GM12873 (cell line): Measurements from ENCODE around the gene KIF9.

Source experiments
- TF ChIP-seq, protein P1 (sequence below): IDR thresholded peaks from 2 replicates; pipeline ENCODE4 v1.5.1; 2012; ENCODE audit warnings: low read depth, mild to moderate bottlenecking, moderate library complexity, low read length, control low read depth; ENCODE audit not compliant: insufficient read depth; ENCODE audit errors: missing control alignments

Gene KIF9

DNA sequence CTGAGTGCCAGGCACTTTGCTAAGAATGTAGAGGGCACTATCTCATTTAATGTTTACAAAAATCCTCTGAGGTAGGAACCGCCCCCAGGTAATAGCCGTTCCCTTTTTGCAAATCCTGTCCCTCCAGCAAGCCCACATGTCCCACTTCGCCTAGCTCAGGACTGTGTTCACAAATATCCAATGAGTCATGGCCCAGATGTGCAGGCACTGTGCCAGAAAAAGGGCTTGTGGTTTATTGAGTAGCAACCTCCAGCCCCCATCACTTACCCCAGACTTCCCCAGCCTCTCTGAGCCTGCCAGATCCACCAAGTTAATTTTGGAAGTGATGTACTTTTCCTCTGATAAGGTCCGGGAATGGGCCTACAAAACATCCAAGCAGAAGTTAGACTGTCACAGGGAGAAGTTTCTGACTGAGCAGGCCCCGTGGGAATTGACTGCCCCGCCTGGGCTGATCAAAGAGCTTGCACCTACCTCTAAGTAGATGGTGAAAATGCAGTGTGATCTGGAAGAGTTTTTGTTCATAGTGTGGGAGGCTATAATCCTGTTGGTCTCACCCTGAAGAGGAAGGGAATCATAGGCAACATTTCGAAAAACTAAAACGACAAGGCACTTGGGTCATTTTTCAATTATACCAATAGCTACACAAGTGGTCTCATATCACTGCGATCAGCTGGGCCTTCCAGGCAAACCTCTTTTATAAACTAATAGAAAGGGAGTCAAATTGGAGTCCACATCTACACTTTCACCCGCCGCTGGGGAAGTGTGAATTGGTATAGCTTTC, 15.7 kb downstream of the KIF9 start:
- TF ChIP-seq, protein P1, sequence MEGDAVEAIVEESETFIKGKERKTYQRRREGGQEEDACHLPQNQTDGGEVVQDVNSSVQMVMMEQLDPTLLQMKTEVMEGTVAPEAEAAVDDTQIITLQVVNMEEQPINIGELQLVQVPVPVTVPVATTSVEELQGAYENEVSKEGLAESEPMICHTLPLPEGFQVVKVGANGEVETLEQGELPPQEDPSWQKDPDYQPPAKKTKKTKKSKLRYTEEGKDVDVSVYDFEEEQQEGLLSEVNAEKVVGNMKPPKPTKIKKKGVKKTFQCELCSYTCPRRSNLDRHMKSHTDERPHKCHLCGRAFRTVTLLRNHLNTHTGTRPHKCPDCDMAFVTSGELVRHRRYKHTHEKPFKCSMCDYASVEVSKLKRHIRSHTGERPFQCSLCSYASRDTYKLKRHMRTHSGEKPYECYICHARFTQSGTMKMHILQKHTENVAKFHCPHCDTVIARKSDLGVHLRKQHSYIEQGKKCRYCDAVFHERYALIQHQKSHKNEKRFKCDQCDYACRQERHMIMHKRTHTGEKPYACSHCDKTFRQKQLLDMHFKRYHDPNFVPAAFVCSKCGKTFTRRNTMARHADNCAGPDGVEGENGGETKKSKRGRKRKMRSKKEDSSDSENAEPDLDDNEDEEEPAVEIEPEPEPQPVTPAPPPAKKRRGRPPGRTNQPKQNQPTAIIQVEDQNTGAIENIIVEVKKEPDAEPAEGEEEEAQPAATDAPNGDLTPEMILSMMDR, result no peak

DNA sequence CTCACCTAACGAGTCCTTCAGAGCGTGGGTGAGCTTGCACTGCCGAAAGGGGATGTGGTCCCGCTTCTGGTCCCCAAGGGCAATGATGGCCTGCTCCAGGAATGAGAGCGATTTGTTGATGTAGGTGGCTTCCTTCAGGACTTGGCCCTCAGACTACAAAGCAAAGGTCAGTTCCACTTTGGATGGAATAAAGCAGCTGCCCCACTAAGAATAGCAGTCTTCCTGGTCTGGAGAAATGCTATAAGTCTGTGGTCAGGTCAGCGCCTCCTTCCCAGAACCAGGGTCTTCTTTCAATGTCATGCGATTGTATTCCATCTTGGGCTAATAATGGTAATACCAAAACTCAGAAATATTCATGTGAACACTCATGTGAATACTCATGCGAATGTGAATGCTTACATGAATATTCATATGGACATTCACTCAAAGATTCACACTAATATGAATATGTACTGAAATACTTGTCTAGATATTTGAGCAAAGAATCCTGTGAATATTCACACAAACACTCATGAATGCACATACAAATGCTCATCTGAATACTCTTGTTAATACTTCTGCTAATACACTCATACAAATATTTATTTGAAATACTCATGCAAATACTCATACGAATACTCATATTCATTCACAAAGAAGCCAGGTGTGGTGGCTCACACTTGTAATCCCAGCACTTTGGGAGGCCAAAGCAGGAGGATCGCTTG, 16.7 kb downstream of the KIF9 start:
- TF ChIP-seq, protein P1, result no peak

DNA sequence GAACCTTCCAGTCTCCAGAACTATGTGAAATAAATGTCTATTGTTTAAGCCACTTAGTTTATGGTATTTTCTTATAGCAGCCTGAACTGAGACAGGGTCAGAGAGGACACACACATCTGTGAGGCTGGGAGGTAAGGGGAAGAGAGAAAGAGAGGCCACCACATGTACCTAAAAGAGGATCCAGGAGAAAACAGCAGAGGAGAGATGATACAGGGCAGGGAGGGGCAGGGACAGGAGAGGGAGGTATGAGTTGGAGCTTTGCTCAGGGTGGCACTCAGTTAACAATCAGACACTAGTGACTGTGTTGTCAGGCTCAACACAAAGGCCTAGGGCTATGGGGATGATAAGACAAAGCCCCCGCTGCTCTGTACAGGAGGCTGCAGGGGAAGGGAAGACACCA, 17.6 kb downstream of the KIF9 start:
- TF ChIP-seq, protein P1, result no peak

DNA sequence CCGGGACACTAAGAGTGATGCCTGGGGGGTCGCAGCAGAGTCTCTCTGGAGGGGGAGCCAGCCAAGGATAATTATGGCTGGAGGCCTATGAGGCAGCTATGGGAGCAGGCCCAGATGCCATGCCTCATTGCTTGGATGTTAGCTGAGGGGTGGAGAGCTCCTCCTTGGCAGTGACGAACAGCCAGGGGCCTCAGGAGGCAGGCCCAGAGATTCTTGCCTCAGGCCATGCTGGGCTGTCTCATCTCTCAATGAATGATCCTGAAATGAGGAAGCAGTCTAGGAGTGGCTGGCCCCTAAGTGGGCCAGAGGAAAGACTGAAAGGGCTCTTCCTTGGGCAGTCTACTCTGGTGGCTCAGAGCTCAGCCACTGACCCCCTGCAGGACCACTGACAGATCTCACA, 21.3 kb downstream of the KIF9 start:
- TF ChIP-seq, protein P1, result no peak

DNA sequence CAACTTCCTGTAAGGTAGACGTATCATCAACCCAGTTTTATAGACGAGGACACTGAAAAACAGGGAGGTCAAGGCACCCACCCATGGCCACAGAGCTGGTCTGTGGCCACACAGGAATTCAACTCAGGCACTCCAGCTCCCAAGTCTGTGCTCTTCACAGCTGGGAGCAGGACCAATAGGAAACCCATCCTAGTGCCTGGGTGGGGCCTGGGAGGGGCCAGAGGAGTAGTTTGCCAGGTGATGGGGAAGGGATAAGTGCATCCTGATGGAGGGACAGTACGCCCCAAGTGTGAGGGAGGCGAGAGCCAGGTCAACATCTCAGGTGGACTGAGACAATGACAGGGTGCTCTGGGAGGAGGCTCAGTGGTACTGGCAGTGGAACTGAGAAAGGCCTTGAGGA, 22.0 kb downstream of the KIF9 start:
- TF ChIP-seq, protein P1, result no peak

DNA sequence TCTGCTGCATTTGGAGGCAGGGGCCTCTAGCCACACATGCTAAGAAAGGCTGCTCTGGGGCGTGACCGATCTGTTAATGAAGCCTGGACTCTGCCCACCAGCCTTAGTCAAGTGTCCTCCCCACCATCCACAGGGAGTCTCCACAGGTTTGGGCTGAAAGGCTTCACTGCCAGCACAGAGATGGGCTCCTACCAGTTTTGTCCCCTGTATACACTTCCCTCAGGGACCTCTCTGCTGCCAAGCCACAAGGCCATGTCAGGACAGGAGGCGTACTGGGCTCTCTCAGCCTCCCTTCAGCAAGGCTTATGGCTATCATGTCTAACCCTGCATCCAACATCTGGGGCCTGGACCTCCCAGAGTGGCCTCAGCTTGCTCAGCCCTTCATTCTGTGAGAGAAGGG, 23.5 kb downstream of the KIF9 start:
- TF ChIP-seq, protein P1, result no peak

DNA sequence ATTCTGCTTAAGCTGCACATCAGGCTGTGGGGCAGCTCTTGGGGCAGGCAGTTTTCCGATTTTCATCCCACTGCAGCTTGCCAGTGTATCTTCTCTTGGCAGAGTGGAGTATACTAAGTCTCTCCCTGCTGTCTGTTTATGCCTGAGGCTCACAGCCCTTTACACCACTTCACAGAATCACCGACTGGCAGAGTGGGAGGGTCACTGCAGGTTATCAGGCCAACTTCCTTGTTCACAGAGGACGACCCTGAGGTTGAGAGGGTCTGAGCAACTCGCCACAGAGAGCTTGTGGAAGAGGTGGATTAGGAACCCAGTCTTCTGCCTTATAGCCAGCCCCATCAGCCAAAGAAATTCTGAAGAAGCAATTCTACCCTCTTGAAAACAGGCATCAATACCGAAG, 30.9 kb downstream of the KIF9 start:
- TF ChIP-seq, protein P1, result no peak
